GM12873 (cell line): ENCODE data around the gene JARID2.

Experiments used
- CTCF ChIP-seq: IDR thresholded peaks from 2 replicates; pipeline ENCODE4 v1.5.1; 2012; ENCODE audit warnings: low read depth, mild to moderate bottlenecking, moderate library complexity, low read length, control low read depth; ENCODE audit not compliant: insufficient read depth; ENCODE audit errors: missing control alignments

JARID2 gene

GRCh38 chr6:15426901-15427300 is 181.0 kb downstream of the JARID2 start:
- TF ChIP-seq CTCF = no peak

- TF ChIP-seq CTCF = no peak
Observed at GRCh38 chr6:15427331-15428070, 181.6 kb downstream of the JARID2 start.

- no peak for TF ChIP-seq CTCF
Observed at GRCh38 chr6:15429141-15430110, 183.6 kb downstream of the JARID2 start.

GRCh38 chr6:15430186-15430585 is 184.3 kb downstream of the JARID2 start:
- no peak for TF ChIP-seq CTCF

GRCh38 chr6:15430931-15431405 is 185.1 kb downstream of the JARID2 start:
- no peak for TF ChIP-seq CTCF

GRCh38 chr6:15431762-15432483 is 186.1 kb downstream of the JARID2 start:
- TF ChIP-seq CTCF = no peak
